Measurements from ENCODE around the gene SPRR3. TPM values are rescaled to one million over a fixed set of nuclear protein-coding genes. Genes with fewer than 3 reads are reported as not detected.

Gene SPRR3
- total and polyA plus RNA-seq, 9 donors = 0.85 TPM; not detected in 8

GRCh38 chr1:152964536-152964935 is 37.0 kb upstream of the SPRR3 start:
- H3K27ac ChIP-seq = no peak overlapping the region
- no peaks in the 10 kb centered on the region for H3K36me3 ChIP-seq
- H3K27me3 ChIP-seq = no peaks in the 10 kb centered on the region
- no peaks in the 10 kb centered on the region for H3K4me1 ChIP-seq (ENCODE audit: insufficient read depth)
- H3K9me3 ChIP-seq = no peaks in the 10 kb centered on the region
- WGBS, 3 donors = 78 to 89% (median 87%) methylated on average over 1 of the region's 1 CpG
- no peak for TF ChIP-seq POLR2A (IDR thresholded peaks at IDR 0.05)
- TF ChIP-seq CTCF (IDR thresholded peaks at IDR 0.05) = no peak
- no peak for TF ChIP-seq EP300 (IDR thresholded peaks at IDR 0.05)
- no peak for DNase-seq
- no peak overlapping the region for H3K4me3 ChIP-seq
- intact Hi-C loops (cut with DNase I) = no loop called here

- H3K4me3 ChIP-seq = no peak overlapping the region
- TF ChIP-seq EP300 (IDR thresholded peaks at IDR 0.05) (no peak), POLR2A (IDR thresholded peaks at IDR 0.05) (no peak), CTCF (IDR thresholded peaks at IDR 0.05) (no peak)
- intact Hi-C loops (cut with DNase I) = no loop called here
- WGBS, 3 donors = 88 to 95% (median 91%) methylated on average over 4 of the region's 4 CpGs
- H3K36me3 ChIP-seq = no peaks in the 10 kb centered on the region
- no peak for DNase-seq
- H3K4me1 ChIP-seq (ENCODE audit: insufficient read depth) = no peaks in the 10 kb centered on the region
- no peak overlapping the region for H3K27ac ChIP-seq
- no peaks in the 10 kb centered on the region for H3K9me3 ChIP-seq
- H3K27me3 ChIP-seq = no peaks in the 10 kb centered on the region
These were observed 35.7 kb upstream of the SPRR3 start for GRCh38 chr1:152965853-152966252.

- no peak overlapping the region for H3K4me3 ChIP-seq
- no peak overlapping the region for H3K27ac ChIP-seq
- no peak for TF ChIP-seq CTCF (IDR thresholded peaks at IDR 0.05)
- no peak for TF ChIP-seq POLR2A (IDR thresholded peaks at IDR 0.05)
- no peak for TF ChIP-seq EP300 (IDR thresholded peaks at IDR 0.05)
- H3K9me3 ChIP-seq = no peaks in the 10 kb centered on the region
- 72 to 85% (median 76%) methylated on average over 7 of the region's 7 CpGs for WGBS, 3 donors
- no peaks in the 10 kb centered on the region for H3K4me1 ChIP-seq (ENCODE audit: insufficient read depth)
- H3K36me3 ChIP-seq = no peaks in the 10 kb centered on the region
- no peaks in the 10 kb centered on the region for H3K27me3 ChIP-seq
- intact Hi-C loops (cut with DNase I) = no loop called here
- no peak for DNase-seq
These were observed 34.3 kb upstream of the SPRR3 start for GRCh38 chr1:152967201-152967600.

GRCh38 chr1:152968248-152968647 is 33.3 kb upstream of the SPRR3 start:
- Histone ChIP-seq H3K9me3 (no peaks in the 10 kb centered on the region), H3K27me3 (no peaks in the 10 kb centered on the region), H3K36me3 (no peaks in the 10 kb centered on the region), H3K27ac (no peak overlapping the region), H3K4me3 (no peak overlapping the region), H3K4me1 (ENCODE audit: insufficient read depth) (no peaks in the 10 kb centered on the region)
- TF ChIP-seq EP300 (IDR thresholded peaks at IDR 0.05) (no peak), POLR2A (IDR thresholded peaks at IDR 0.05) (no peak), CTCF (IDR thresholded peaks at IDR 0.05) (no peak)
- WGBS, 3 donors = 73 to 87% (median 84%) methylated on average over 2 of the region's 2 CpGs
- no peak for DNase-seq
- intact Hi-C loops (cut with DNase I) = no loop called here

- no peaks in the 10 kb centered on the region for H3K36me3 ChIP-seq
- 79 to 89% (median 86%) methylated on average over 2 of the region's 2 CpGs for WGBS, 3 donors
- no peak overlapping the region for H3K4me3 ChIP-seq
- intact Hi-C loops (cut with DNase I) = no loop called here
- H3K27ac ChIP-seq = no peak overlapping the region
- H3K9me3 ChIP-seq = no peaks in the 10 kb centered on the region
- DNase-seq = no peak
- no peaks in the 10 kb centered on the region for H3K27me3 ChIP-seq
- H3K4me1 ChIP-seq (ENCODE audit: insufficient read depth) = no peaks in the 10 kb centered on the region
- TF ChIP-seq CTCF (IDR thresholded peaks at IDR 0.05) = no peak
- no peak for TF ChIP-seq POLR2A (IDR thresholded peaks at IDR 0.05)
- no peak for TF ChIP-seq EP300 (IDR thresholded peaks at IDR 0.05)
These were observed 32.5 kb upstream of the SPRR3 start for GRCh38 chr1:152969036-152969435.
